Endothelial cell of umbilical vein (primary cell): Measurements from ENCODE around the gene TMEM178B. TPM values are rescaled to one million over a fixed set of nuclear protein-coding genes. Genes with fewer than 3 reads are reported as not detected.

ENCODE experiments used
- BruUV-seq: library from RNA; stranded (reverse); fragments of 400-500 nt; replicated peaks from 2 replicates; lab custom pipeline; 2021; lab: Mats Ljungman, UMichigan
- CTCF ChIA-PET: fragments of 300-600, 350-600 bp; sonication (Branson Sonifier 250); formaldehyde crosslinking; loops from one replicate; lab custom pipeline; 2021; ENCODE audit warnings: antibody characterized with exemption, inconsistent platforms; lab: Charles Lee
- POLR2A ChIA-PET: fragments of 300-600, 350-600 bp; sonication (Branson Sonifier 250); formaldehyde crosslinking; loops from one replicate; lab custom pipeline; 2021; ENCODE audit warnings: antibody characterized with exemption, inconsistent platforms; lab: Charles Lee
- DNase-seq: peaks from one replicate; pipeline ENCODE4 v3.0.0-alpha.2; 2011; ENCODE audit warnings: low read depth, low spot score
- FAIRE-seq: peaks from 2 replicates; lab custom pipeline; 2011; peaks lifted over from hg19 to GRCh38; lab: Jason Lieb, UNC
- H2AFZ ChIP-seq: 2 replicates; pipeline ENCODE4 v1.6.0; 2012; ENCODE audit warnings: low read depth, low read length, control low read depth, inconsistent platforms
- H3K27ac ChIP-seq: 2 replicates; pipeline ENCODE4 v1.5.1; 2011; ENCODE audit warnings: low read depth, mild to moderate bottlenecking, control low read depth, low read length, moderate library complexity; ENCODE audit not compliant: insufficient read depth
- H3K27me3 ChIP-seq, 2 experiments: 2 replicates each; pipeline versions ENCODE4 v1.6.0 to v1.6.1; 2011; ENCODE audit warnings: low read length in 2 of 2, mixed read lengths in 1 of 2; ENCODE audit not compliant: control insufficient read depth in 2 of 2, insufficient read depth in 2 of 2
- H3K36me3 ChIP-seq, 2 experiments: 2 replicates in 1 of 2; 3 replicates in 1 of 2; pipeline ENCODE4 v1.5.1; 2011; ENCODE audit warnings: low read length in 2 of 2, mild to moderate bottlenecking in 1 of 2, moderate library complexity in 1 of 2; ENCODE audit not compliant: control insufficient read depth in 2 of 2, insufficient read depth in 2 of 2; ENCODE audit errors: extremely low read depth in 1 of 2
- H3K4me1 ChIP-seq: 3 replicates; pipeline ENCODE4 v1.5.1; 2011; ENCODE audit warnings: mild to moderate bottlenecking, low read length; ENCODE audit not compliant: control insufficient read depth, insufficient read depth; ENCODE audit errors: extremely low read depth
- H3K4me2 ChIP-seq: 2 replicates; pipeline ENCODE4 v1.6.1; 2011; ENCODE audit warnings: low read length, control low read depth, mixed read lengths; ENCODE audit not compliant: insufficient read depth
- H3K4me3 ChIP-seq, 3 experiments: fragments of 200-600 bp in 1 of 3; sonication (generic), shearing (Covaris generic) in 1 of 3; replicated peaks in 1 of 3; 2 replicates each; pipeline ENCODE4 v1.5.1; 2011 to 2016; ENCODE audit warnings: control low read depth in 3 of 3, low read length in 3 of 3, mild to moderate bottlenecking in 2 of 3, inconsistent platforms in 1 of 3, low read depth in 1 of 3, moderate library complexity in 1 of 3; ENCODE audit not compliant: insufficient read depth in 1 of 3
- H3K79me2 ChIP-seq: 2 replicates; pipeline ENCODE4 v1.6.0; 2012; ENCODE audit warnings: low read length, inconsistent platforms; ENCODE audit not compliant: control insufficient read depth, insufficient read depth
- H3K9ac ChIP-seq: replicated peaks from 2 replicates; pipeline ENCODE3; 2011; ENCODE audit warnings: low read length, control low read depth; ENCODE audit not compliant: insufficient read depth; ENCODE audit errors: extremely low read depth
- H3K9me1 ChIP-seq: replicated peaks from 3 replicates; pipeline ENCODE4 v1.6.0; 2011; ENCODE audit warnings: mild to moderate bottlenecking, low read length; ENCODE audit not compliant: control insufficient read depth, insufficient read depth; ENCODE audit errors: extremely low read depth
- H3K9me3 ChIP-seq: replicated peaks from 2 replicates; pipeline ENCODE4 v1.5.1; 2012; ENCODE audit warnings: low read length, inconsistent platforms; ENCODE audit not compliant: control insufficient read depth, insufficient read depth
- H4K20me1 ChIP-seq: replicated peaks from 2 replicates; pipeline ENCODE3; 2011; ENCODE audit warnings: mild to moderate bottlenecking, low read length; ENCODE audit not compliant: control insufficient read depth, insufficient read depth; ENCODE audit errors: extremely low read depth
- EZH2 ChIP-seq: IDR thresholded peaks from 2 replicates; pipeline ENCODE4 v1.6.1; 2012; ENCODE audit warnings: borderline replicate concordance, low read depth, mild to moderate bottlenecking, moderate library complexity, low read length, inconsistent platforms; ENCODE audit not compliant: severe bottlenecking
- FOS ChIP-seq: IDR thresholded peaks from 2 replicates; pipeline ENCODE4 v1.6.1; 2011; ENCODE audit warnings: mild to moderate bottlenecking, low read length, moderate library complexity, borderline replicate concordance; ENCODE audit not compliant: insufficient read depth
- GATA2 ChIP-seq: IDR thresholded peaks from 2 replicates; pipeline ENCODE4 v1.7.0; 2011; ENCODE audit warnings: low read depth, mild to moderate bottlenecking, moderate library complexity, mixed read lengths, low read length; ENCODE audit not compliant: insufficient read length, insufficient read depth
- JUN ChIP-seq: IDR thresholded peaks from 2 replicates; pipeline ENCODE4 v1.6.1; 2011; ENCODE audit warnings: borderline replicate concordance, low read depth; ENCODE audit not compliant: insufficient read length, insufficient read depth
- MYC ChIP-seq: IDR thresholded peaks from one replicate; pipeline ENCODE4 v1.6.1; 2011; ENCODE audit warnings: mild to moderate bottlenecking, low read depth, low read length
- POLR2A ChIP-seq: IDR thresholded peaks from 2 replicates; pipeline ENCODE4 v1.6.1; 2012; ENCODE audit warnings: low read depth, mild to moderate bottlenecking, control low read depth, low read length
- POLR2AphosphoS5 ChIP-seq: IDR thresholded peaks from 2 replicates; pipeline ENCODE4 v1.6.1; 2012; ENCODE audit warnings: low read depth, mild to moderate bottlenecking, control low read depth, low read length, moderate library complexity; ENCODE audit not compliant: insufficient read depth
- dilution Hi-C: fragments of 300-500 bp; cut with MboI; formaldehyde crosslinking; loops from one replicate; pipeline ENCODE4 v1.15.0; 2019; ENCODE audit warnings: low sequenced_read_pairs; ENCODE audit not compliant: extremely low pct_ligation_motif_present
- intact Hi-C: fragments of 100-400 bp; cut with micrococcal nuclease; formaldehyde crosslinking; loops from one replicate; pipeline ENCODE4 v1.10.0; 2022
- polyA plus RNA-seq, 4 experiments: library from polyadenylated mRNA; depleted of rRNA in 3 of 4; stranded (reverse) in 3 of 4; unstranded in 1 of 4; fragments of >200 nt; gene quantifications; 2 replicates each; pipeline versions ENCODE4 v1.2.1 to v1.2.3, GENCODE V29; 2011 to 2012; ENCODE audit warnings: missing spikeins in 1 of 4
- total RNA-seq: library from RNA; stranded (reverse); gene quantifications from 2 replicates; pipeline ENCODE4 v1.2.3, GENCODE V29; 2021
- TF ChIP-seq, protein P1 (sequence below), 2 donors: IDR thresholded peaks; 1 replicate in 1 of 2; 2 replicates in 1 of 2; pipeline ENCODE4 v1.5.1; 2011; ENCODE audit warnings: low read length in 2 of 2, mild to moderate bottlenecking in 2 of 2, moderate library complexity in 2 of 2, control low read depth in 1 of 2, inconsistent platforms in 1 of 2, low read depth in 1 of 2; ENCODE audit not compliant: insufficient read depth in 1 of 2; ENCODE audit errors: extremely low read depth in 1 of 2
- TF ChIP-seq, protein P2 (sequence below): IDR thresholded peaks from 2 replicates; pipeline ENCODE4 v1.6.1; 2011; ENCODE audit not compliant: insufficient read depth, insufficient read length

The TMEM178B gene
- total and polyA plus RNA-seq, 2 donors (not counting 3 experiments of a cell fraction or from before 2014, with no cell fraction given), result not detected

DNA sequence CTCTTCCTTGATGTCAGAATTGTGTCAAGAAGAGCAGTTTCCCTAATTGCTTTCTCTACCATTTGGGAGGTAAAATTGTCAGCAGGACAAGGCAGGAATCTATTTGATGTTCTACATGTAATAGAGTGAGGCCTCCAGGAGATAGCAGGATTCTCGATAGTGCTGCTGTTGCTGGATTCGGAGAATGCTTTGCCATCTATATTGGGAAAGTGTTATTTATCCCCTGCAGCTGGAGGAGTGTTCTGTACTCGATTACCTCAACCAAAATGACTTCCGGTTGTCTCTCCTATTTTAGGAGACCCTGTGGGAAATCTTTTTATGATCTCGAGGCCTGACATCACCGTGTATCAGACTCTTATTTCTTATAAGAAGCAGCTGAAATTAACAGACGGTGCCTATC lies 217.1 kb downstream of the TMEM178B start:
- no peak overlapping the region for H3K9ac ChIP-seq
- no peaks in the 10 kb centered on the region for H4K20me1 ChIP-seq
- no peak overlapping the region for H2AFZ ChIP-seq
- intact Hi-C loops, result no loop called here
- H3K27ac ChIP-seq, result no peak overlapping the region
- H3K4me2 ChIP-seq, result no peak overlapping the region
- no TSS peak for BruUV-seq
- no peaks in the 10 kb centered on the region for H3K9me3 ChIP-seq
- H3K4me1 ChIP-seq, result no peaks in the 10 kb centered on the region
- dilution Hi-C loops, result no loop called here
- ChIA-PET POLR2A (no interaction called here), CTCF (no interaction called here)
- FAIRE-seq, result no peak
- DNase-seq, result no peak
- no peaks in the 10 kb centered on the region for H3K9me1 ChIP-seq
- no peak overlapping the region for H3K4me3 ChIP-seq
- no peaks in the 10 kb centered on the region for H3K36me3 ChIP-seq
- H3K79me2 ChIP-seq, result no peaks in the 10 kb centered on the region
- no peak for TF ChIP-seq GATA2
- TF ChIP-seq JUN, result no peak
- TF ChIP-seq MYC, result no peak
- TF ChIP-seq, protein P1, sequence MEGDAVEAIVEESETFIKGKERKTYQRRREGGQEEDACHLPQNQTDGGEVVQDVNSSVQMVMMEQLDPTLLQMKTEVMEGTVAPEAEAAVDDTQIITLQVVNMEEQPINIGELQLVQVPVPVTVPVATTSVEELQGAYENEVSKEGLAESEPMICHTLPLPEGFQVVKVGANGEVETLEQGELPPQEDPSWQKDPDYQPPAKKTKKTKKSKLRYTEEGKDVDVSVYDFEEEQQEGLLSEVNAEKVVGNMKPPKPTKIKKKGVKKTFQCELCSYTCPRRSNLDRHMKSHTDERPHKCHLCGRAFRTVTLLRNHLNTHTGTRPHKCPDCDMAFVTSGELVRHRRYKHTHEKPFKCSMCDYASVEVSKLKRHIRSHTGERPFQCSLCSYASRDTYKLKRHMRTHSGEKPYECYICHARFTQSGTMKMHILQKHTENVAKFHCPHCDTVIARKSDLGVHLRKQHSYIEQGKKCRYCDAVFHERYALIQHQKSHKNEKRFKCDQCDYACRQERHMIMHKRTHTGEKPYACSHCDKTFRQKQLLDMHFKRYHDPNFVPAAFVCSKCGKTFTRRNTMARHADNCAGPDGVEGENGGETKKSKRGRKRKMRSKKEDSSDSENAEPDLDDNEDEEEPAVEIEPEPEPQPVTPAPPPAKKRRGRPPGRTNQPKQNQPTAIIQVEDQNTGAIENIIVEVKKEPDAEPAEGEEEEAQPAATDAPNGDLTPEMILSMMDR (IDR thresholded peaks at IDR 0.05; ENCODE audit: extremely low read depth in 1 of 2, insufficient read depth in 1 of 2, low read depth in 1 of 2, low read length in 2 of 2), result no peak
- TF ChIP-seq POLR2A, result no peak
- TF ChIP-seq, protein P2, sequence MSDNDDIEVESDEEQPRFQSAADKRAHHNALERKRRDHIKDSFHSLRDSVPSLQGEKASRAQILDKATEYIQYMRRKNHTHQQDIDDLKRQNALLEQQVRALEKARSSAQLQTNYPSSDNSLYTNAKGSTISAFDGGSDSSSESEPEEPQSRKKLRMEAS, result no peak
- no peak for TF ChIP-seq FOS
- no peak for TF ChIP-seq POLR2AphosphoS5
- TF ChIP-seq EZH2, result no peak
- no peaks in the 10 kb centered on the region for H3K27me3 ChIP-seq
